HG02840 (cell line): ENCODE data around the gene TMEM259.

Source experiments
- ATAC-seq: cut with Tn5 transposase; IDR thresholded peaks from one replicate; pipeline ENCODE4 v1.9.1; 2021; ENCODE audit warnings: mild to moderate bottlenecking, moderate library complexity, moderate number of reproducible peaks; ENCODE audit not compliant: unreplicated experiment, low FRiP score

The TMEM259 gene

GRCh38 chr19:964761-965694, 55.9 kb downstream of the TMEM259 start:
- no peak for ATAC-seq

DNA sequence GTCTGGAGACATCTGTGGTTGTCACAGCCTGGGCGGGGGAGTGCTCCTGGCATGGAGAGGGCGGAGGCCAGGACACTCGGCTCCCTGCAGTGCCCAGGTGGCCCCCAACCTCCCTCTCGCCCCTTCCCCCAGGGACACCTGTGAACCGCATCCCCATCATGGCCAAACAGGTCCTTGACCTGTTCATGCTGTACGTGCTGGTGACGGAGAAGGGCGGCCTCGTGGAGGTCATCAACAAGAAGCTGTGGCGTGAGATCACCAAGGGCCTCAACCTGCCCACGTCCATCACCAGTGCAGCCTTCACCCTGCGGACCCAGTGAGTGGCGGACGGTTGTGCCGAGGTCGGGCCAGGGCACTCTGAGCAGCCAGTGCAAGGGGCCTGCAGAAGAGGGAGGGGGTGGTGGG, 56.8 kb downstream of the TMEM259 start:
- no peak for ATAC-seq

GRCh38 chr19:963486-963951, 57.4 kb downstream of the TMEM259 start:
- no peak for ATAC-seq

- ATAC-seq: no peak
Measured at GRCh38 chr19:962683-963400, 58.1 kb downstream of the TMEM259 start.

DNA sequence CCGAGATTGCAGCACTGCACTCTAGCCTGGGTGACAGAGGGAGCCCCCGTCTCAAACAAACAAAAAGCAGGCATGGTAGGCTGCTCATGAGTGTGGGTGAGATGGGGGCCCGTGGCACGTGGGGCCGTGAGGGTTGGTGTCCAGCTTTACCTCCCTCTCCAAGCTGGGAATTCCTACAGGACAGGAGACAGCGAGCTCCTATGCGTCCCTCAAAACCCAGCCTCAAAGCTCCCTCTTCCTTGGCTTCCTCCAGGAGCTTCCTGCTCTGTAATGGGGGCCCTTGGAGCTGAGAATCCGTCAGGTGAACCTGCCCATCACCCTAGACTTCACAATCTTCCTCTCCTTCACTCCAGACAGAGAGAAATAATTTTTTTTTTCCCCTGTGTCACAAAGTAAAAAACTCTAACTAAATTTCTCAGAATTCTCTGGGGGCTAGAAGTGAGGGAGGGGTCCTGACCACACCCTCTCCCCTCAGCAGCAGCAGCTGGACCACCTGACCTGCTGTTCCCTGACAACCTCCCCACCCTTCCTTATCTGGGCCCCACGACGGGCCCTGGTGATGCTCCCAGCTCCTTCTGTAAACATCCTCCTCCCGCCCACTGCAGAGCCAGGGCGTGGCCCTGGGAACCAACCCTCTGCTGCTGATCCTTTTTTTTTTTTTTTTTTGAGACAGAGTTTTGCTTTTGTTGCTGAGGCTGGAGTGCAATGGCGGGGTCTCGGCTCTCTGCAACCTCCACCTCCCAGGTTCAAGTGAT, 58.9 kb downstream of the TMEM259 start:
- no peak for ATAC-seq

GRCh38 chr19:960601-960938, 60.4 kb downstream of the TMEM259 start:
- no peak for ATAC-seq

GRCh38 chr19:960020-960419, 60.9 kb downstream of the TMEM259 start:
- ATAC-seq: no peak
